Smooth muscle cell (in vitro differentiated cells): ENCODE results near the gene DAB2IP. TPM values are rescaled to one million over a fixed set of nuclear protein-coding genes. Genes with fewer than 3 reads are reported as not detected.

Source experiments
- DNase-seq: peaks from one replicate; lab custom pipeline; 2025; ENCODE audit not compliant: unreplicated experiment; lab: John Stamatoyannopoulos, UW
- H2AFZ ChIP-seq: fragments of 200-600 bp; sonication (generic); 2 replicates; pipeline ENCODE4 v1.6.0; 2016; ENCODE audit warnings: antibody characterized with exemption, low read depth, mild to moderate bottlenecking
- H3F3A ChIP-seq: fragments of 200-600 bp; sonication (generic); 2 replicates; pipeline ENCODE4 v1.6.0; 2017; ENCODE audit warnings: antibody characterized with exemption, low read depth
- H3K27ac ChIP-seq: fragments of 200-600 bp; sonication (generic); 2 replicates; pipeline ENCODE4 v1.5.1; 2016; ENCODE audit warnings: low read depth, mild to moderate bottlenecking
- H3K27me3 ChIP-seq: fragments of 200-600 bp; sonication (generic); 2 replicates; pipeline ENCODE4 v1.6.1; 2016; ENCODE audit warnings: low read depth, mild to moderate bottlenecking
- H3K36me3 ChIP-seq: fragments of 200-600 bp; sonication (generic); 2 replicates; pipeline ENCODE4 v1.5.1; 2016; ENCODE audit warnings: low read depth
- H3K4me1 ChIP-seq: fragments of 200-600 bp; sonication (generic); 2 replicates; pipeline ENCODE4 v1.5.1; 2016; ENCODE audit warnings: low read depth
- H3K4me2 ChIP-seq: fragments of 200-600 bp; sonication (generic); 2 replicates; pipeline ENCODE4 v1.6.0; 2016; ENCODE audit warnings: mild to moderate bottlenecking
- H3K4me3 ChIP-seq: fragments of 200-600 bp; sonication (generic); 2 replicates; pipeline ENCODE4 v1.5.1; 2016; ENCODE audit warnings: mild to moderate bottlenecking
- H3K79me2 ChIP-seq: fragments of 200-600 bp; sonication (generic); 2 replicates; pipeline ENCODE4 v1.6.0; 2016; ENCODE audit warnings: low read depth, mild to moderate bottlenecking
- H3K9ac ChIP-seq: fragments of 200-600 bp; sonication (generic); 2 replicates; pipeline ENCODE4 v1.6.0; 2016; ENCODE audit warnings: low read depth
- H3K9me3 ChIP-seq: fragments of 200-600 bp; sonication (generic); replicated peaks from 2 replicates; pipeline ENCODE4 v1.5.1; 2016; ENCODE audit warnings: low read depth
- H4K20me1 ChIP-seq: fragments of 200-600 bp; sonication (generic); 2 replicates; pipeline ENCODE4 v1.6.0; 2016; ENCODE audit warnings: low read depth
- CTCF ChIP-seq: fragments of 200-600 bp; sonication (generic); IDR thresholded peaks from 2 replicates; pipeline ENCODE4 v1.5.1; 2017; ENCODE audit warnings: borderline replicate concordance, mild to moderate bottlenecking, antibody characterized with exemption; ENCODE audit not compliant: insufficient read depth, poor library complexity, severe bottlenecking
- WGBS: methylation state at CpG from one replicate; pipeline ENCODE4 v1.1.7; 2016; ENCODE audit warnings: low lambda C conversion rate; 5-methylcytosine and 5-hydroxymethylcytosine counted together
- polyA plus RNA-seq: library from polyadenylated mRNA; unstranded; fragments of >200 nt; fragmentation: Nextera tagmentation; extraction: Ambion mirVana; gene quantifications from 2 replicates; pipeline ENCODE4 v1.2.1, GENCODE V29; 2016
- total RNA-seq: library from RNA; depleted of rRNA; stranded (reverse); fragments of >200 nt; gene quantifications from 2 replicates; pipeline ENCODE4 v1.2.3, GENCODE V29; 2014

The DAB2IP gene
- total and polyA plus RNA-seq, 2 experiments from 2014 or later = 10.4 to 15.5 TPM

- Histone ChIP-seq H3K9me3 (no peaks in the 10 kb centered on the region), H4K20me1 (peaks cover 50% of the 10 kb centered on the region), H3K27ac (no peak overlapping the region), H2AFZ (no peak overlapping the region), H3K4me1 (peaks cover 5% of the 10 kb centered on the region), H3F3A (no peaks in the 10 kb centered on the region), H3K4me3 (peak overlapping the region; percentile 62), H3K27me3 (no peaks in the 10 kb centered on the region), H3K9ac (peak overlapping the region; percentile 56), H3K79me2 (peaks cover 30% of the 10 kb centered on the region), H3K36me3 (no peaks in the 10 kb centered on the region), H3K4me2 (peak overlapping the region; percentile 87)
- no peak for DNase-seq
- no peak for TF ChIP-seq CTCF
- 11% methylated on average over 50 of the region's 130 CpGs for WGBS
These were observed 47.5 kb downstream of the DAB2IP start for GRCh38 chr9:121698627-121699570.

- Histone ChIP-seq H3K4me3 (peak overlapping the region; percentile 62), H3K79me2 (peaks cover 37% of the 10 kb centered on the region), H3K4me1 (peaks cover 5% of the 10 kb centered on the region), H3K36me3 (no peaks in the 10 kb centered on the region), H2AFZ (peak overlapping the region; percentile 9), H3F3A (no peaks in the 10 kb centered on the region), H3K9me3 (no peaks in the 10 kb centered on the region), H4K20me1 (peaks cover 58% of the 10 kb centered on the region), H3K9ac (peak overlapping the region; percentile 56), H3K27me3 (no peaks in the 10 kb centered on the region), H3K4me2 (peak overlapping the region; percentile 87), H3K27ac (no peak overlapping the region)
- TF ChIP-seq CTCF = no peak
- 28% methylated on average over 24 of the region's 36 CpGs for WGBS
- DNase-seq = no peak
These were observed 48.2 kb downstream of the DAB2IP start for GRCh38 chr9:121699571-121700164.

- Histone ChIP-seq H3K9ac (no peak overlapping the region), H4K20me1 (peaks cover 64% of the 10 kb centered on the region), H3K36me3 (no peaks in the 10 kb centered on the region), H3F3A (no peaks in the 10 kb centered on the region), H3K79me2 (peaks cover 43% of the 10 kb centered on the region), H3K9me3 (no peaks in the 10 kb centered on the region), H3K27me3 (no peaks in the 10 kb centered on the region), H3K27ac (no peak overlapping the region), H3K4me1 (peaks cover 5% of the 10 kb centered on the region), H2AFZ (no peak overlapping the region), H3K4me3 (peak overlapping the region; percentile 62), H3K4me2 (peak overlapping the region; percentile 87)
- TF ChIP-seq CTCF = peak; percentile 35
- WGBS = 69% methylated on average over 21 of the region's 21 CpGs
- DNase-seq = no peak
These were observed 48.9 kb downstream of the DAB2IP start for GRCh38 chr9:121700165-121700831.
